GM12891 (cell line): ENCODE measurements around the gene SNX11.

Source experiments
- PAX5 ChIP-seq: IDR thresholded peaks from 2 replicates; pipeline ENCODE4 v1.6.1; 2011; ENCODE audit warnings: low read length, moderate library complexity, mild to moderate bottlenecking; ENCODE audit not compliant: insufficient read depth, severe bottlenecking
- POLR2A ChIP-seq: IDR thresholded peaks from 2 replicates; pipeline ENCODE4 v1.6.1; 2011; ENCODE audit warnings: low read depth, low read length, control low read depth
- POLR2AphosphoS5 ChIP-seq: IDR thresholded peaks from 2 replicates; pipeline ENCODE4 v1.6.1; 2011; ENCODE audit warnings: low read depth, low read length, control low read depth
- POU2F2 ChIP-seq: IDR thresholded peaks from 2 replicates; pipeline ENCODE4 v1.6.1; 2011; ENCODE audit warnings: low read depth, mild to moderate bottlenecking, control low read depth, low read length, moderate library complexity
- SPI1 ChIP-seq: IDR thresholded peaks from 2 replicates; pipeline ENCODE4 v1.6.1; 2011; ENCODE audit warnings: low read depth, low read length, control low read depth
- TAF1 ChIP-seq: IDR thresholded peaks from 2 replicates; pipeline ENCODE4 v1.6.1; 2011; ENCODE audit warnings: low read depth, low read length, control low read depth

DNA sequence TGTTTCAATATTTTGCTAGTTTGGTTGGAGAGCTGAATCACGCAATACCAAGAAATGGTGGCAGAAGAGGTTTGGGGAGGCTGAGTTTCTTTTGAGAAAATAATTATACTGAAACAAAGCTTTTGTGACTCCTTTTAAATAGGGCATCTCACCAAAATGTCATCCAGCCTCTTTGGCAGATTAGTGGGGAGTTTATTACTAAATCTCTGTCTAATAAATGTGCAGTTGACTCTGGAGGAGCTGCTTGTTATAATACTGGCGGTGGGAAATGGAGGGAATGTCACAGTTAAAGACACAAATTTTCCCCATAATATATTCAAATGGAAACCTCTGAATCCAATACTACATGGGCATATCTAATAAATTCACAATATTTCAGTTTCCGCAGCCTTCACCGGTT lies 44.7 kb downstream of the SNX11 start:
- TF ChIP-seq POLR2A (no peak), SPI1 (no peak), TAF1 (no peak), POLR2AphosphoS5 (no peak), PAX5 (no peak), POU2F2 (no peak)
